GM12891 (cell line): ENCODE results near the gene TSPAN9.

Experiments
- DNase-seq: peaks from one replicate; pipeline ENCODE4 v3.0.0; 2011; ENCODE audit warnings: low spot score; ENCODE audit not compliant: insufficient read length
- FAIRE-seq: peaks from 2 replicates; lab custom pipeline; 2011; peaks lifted over from hg19 to GRCh38; lab: Jason Lieb, UNC
- PAX5 ChIP-seq: IDR thresholded peaks from 2 replicates; pipeline ENCODE4 v1.6.1; 2011; ENCODE audit warnings: low read length, moderate library complexity, mild to moderate bottlenecking; ENCODE audit not compliant: insufficient read depth, severe bottlenecking
- POLR2A ChIP-seq: IDR thresholded peaks from 2 replicates; pipeline ENCODE4 v1.6.1; 2011; ENCODE audit warnings: low read depth, low read length, control low read depth
- POLR2AphosphoS5 ChIP-seq: IDR thresholded peaks from 2 replicates; pipeline ENCODE4 v1.6.1; 2011; ENCODE audit warnings: low read depth, low read length, control low read depth
- POU2F2 ChIP-seq: IDR thresholded peaks from 2 replicates; pipeline ENCODE4 v1.6.1; 2011; ENCODE audit warnings: low read depth, mild to moderate bottlenecking, control low read depth, low read length, moderate library complexity
- SPI1 ChIP-seq: IDR thresholded peaks from 2 replicates; pipeline ENCODE4 v1.6.1; 2011; ENCODE audit warnings: low read depth, low read length, control low read depth
- TAF1 ChIP-seq: IDR thresholded peaks from 2 replicates; pipeline ENCODE4 v1.6.1; 2011; ENCODE audit warnings: low read depth, low read length, control low read depth

The TSPAN9 gene

DNA sequence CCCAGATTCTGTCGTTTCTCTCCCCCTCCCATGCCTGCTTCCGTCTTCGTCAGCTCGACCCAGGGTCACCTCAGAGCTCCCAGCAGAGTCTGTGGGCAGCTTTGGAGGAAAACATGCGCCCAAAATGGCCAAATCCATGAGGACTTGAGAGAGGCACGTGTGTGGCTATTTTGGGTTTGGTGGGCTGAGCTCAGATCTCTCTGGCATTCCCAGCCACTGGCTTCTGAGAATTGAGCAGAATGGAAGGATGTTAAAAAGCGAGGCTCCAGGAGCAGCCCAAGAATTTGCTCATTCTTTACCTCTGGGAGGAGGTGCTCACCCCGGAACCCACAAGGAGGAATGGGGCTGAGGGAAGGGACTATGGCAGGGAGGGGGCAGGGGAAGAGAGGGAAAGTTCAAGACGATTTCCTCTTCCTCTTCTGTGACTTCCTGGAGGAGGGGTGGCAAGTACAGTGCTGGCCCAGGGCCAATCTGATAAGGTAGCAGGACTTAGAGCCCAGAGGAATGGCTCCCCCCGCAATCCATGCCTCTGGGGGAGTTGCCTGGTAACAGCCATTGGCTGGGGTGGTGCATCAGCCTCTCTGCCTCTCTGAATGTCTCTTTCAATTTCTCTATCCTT, 20.1 kb downstream of the TSPAN9 start:
- FAIRE-seq (no peak), DNase-seq (no peak)
- TF ChIP-seq POU2F2: no peak
- TF ChIP-seq POLR2AphosphoS5: no peak
- TF ChIP-seq POLR2A: no peak
- TF ChIP-seq TAF1: no peak
- no peak for TF ChIP-seq SPI1
- TF ChIP-seq PAX5: no peak

- peak; percentile 78 for FAIRE-seq
- no peak for TF ChIP-seq POLR2A
- no peak for TF ChIP-seq SPI1
- TF ChIP-seq POU2F2: no peak
- TF ChIP-seq TAF1: no peak
- TF ChIP-seq POLR2AphosphoS5: no peak
- no peak for TF ChIP-seq PAX5
- no peak for DNase-seq
Measured at GRCh38 chr12:3097836-3098235, 20.7 kb downstream of the TSPAN9 start.

DNA sequence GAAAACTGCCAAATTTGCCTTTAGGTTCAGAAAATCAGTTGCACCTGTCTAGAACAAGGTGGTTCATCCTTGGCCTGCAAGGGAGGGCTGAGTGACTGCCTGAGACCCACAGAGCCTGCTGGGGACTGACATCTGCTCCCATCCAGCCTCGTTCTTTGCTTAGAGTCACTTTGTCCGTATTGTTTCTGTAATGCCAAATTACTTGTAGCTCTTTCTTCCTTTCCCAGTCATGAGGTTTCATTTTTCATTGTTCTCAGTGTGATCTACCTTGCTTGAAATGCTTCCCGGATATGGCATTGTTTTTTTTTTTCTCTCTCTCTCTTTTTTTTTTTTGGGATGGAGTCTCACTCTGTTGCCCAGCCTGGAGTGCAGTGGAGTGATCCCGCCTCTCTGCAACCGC, 21.3 kb downstream of the TSPAN9 start:
- FAIRE-seq (no peak), DNase-seq (no peak)
- TF ChIP-seq POU2F2 (no peak), POLR2AphosphoS5 (no peak), TAF1 (no peak), POLR2A (no peak), SPI1 (no peak), PAX5 (no peak)

GRCh38 chr12:3099146-3099545, 22.0 kb downstream of the TSPAN9 start:
- DNase-seq: no peak
- no peak for FAIRE-seq
- TF ChIP-seq POU2F2 (no peak), SPI1 (no peak)

- TF ChIP-seq POLR2AphosphoS5 (no peak), TAF1 (no peak), POU2F2 (no peak), POLR2A (no peak), SPI1 (no peak), PAX5 (no peak)
- DNase-seq (no peak), FAIRE-seq (no peak)
Measured at GRCh38 chr12:3101309-3102024, 24.3 kb downstream of the TSPAN9 start.

- FAIRE-seq: no peak
- TF ChIP-seq POLR2A (no peak), SPI1 (no peak), POLR2AphosphoS5 (no peak), PAX5 (no peak), POU2F2 (no peak), TAF1 (no peak)
Measured at GRCh38 chr12:3102771-3103410, 25.7 kb downstream of the TSPAN9 start.

DNA sequence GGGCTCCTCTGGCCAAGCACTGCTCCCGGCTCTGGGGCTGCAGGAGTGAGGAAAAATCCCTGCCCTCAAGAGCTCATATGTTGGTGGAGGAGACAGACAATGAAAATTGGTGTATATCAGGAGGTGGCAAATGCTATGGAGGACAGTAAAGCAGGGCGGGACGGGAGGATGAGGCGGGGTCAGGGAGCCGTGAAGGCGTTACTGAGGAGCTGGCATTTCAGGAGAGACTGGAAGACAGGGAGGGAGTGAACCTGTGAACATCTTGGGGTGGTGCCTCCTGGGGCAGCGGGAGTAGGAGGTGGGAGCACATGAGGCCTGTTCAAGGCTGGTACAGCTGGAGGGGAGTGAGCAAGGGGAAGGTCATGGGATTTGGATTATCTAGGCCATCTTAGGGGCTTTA, 26.6 kb downstream of the TSPAN9 start:
- DNase-seq (no peak), FAIRE-seq (no peak)
- TF ChIP-seq SPI1 (no peak), POU2F2 (no peak), TAF1 (no peak), POLR2A (no peak), POLR2AphosphoS5 (no peak), PAX5 (no peak)

More at GRCh38 chr12:3102771-3103410, 25.7 kb downstream of the TSPAN9 start:
- no peak for DNase-seq

DNA sequence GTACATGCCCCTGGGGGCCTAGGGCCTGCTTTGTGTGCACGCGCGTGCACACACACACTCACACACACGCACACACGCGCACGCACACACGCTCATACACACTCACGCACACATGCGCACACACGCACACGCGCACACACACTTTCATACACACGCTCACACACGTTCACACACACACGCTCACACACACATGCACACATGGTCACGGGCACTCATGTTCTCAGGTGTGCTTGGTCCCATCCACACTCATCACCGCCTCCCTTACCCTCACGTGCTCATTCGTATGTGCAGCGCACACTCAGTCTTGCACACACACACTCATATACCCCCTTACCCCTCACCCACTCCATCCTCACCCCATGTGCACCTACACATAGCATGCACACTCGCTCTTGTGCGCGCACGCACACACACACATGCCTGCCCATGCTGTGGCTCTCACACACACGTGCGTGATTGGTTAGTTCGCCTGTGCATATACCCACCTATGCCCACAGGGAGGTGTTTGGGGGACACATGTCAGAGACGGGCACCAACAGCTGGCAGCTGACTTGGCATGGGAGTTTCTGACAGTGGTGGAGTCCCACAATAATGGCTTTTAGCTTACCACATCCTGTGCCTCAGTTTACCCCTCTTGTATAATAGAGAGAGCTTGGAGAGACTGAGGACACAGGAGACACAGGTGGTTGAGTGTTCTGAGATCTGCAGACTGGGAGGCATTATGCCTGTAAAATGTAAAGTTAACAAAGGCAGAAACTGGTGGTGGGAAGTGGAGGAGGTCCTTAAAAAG, 28.7 kb downstream of the TSPAN9 start:
- FAIRE-seq: no peak
- no peak for DNase-seq
- no peak for TF ChIP-seq POU2F2
- no peak for TF ChIP-seq SPI1
- TF ChIP-seq PAX5: no peak
- no peak for TF ChIP-seq POLR2A
- TF ChIP-seq TAF1: no peak

- TF ChIP-seq PAX5 (no peak), POLR2AphosphoS5 (no peak), TAF1 (no peak), POU2F2 (no peak), SPI1 (no peak), POLR2A (no peak)
- FAIRE-seq (no peak), DNase-seq (no peak)
Measured at GRCh38 chr12:3106579-3106978, 29.4 kb downstream of the TSPAN9 start.

DNA sequence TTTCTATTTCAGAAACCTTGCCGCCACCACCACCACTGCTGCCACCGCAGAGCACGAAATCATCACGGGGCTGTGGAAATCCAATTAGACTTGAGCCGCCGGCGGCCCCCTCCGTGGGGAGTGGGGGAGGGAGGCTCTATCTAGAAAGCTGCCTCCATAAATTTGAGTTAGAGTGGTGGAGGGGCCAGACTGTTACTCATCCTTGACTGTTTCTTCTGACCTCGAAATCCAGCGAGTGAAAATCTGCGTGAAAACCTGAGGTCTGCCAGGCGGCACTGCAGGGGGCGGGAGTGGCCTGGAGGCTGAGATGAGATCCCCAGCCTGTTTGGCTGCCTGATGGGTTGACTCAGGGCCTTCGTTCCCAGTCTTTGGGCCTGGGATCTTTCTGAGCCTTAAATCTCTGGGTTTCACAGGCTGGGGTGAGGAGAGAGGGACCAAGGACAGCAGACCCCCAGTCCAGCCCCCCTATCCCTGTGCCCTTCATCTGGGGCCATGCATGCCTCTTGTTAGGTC, 29.9 kb downstream of the TSPAN9 start:
- DNase-seq (no peak), FAIRE-seq (no peak)
- TF ChIP-seq POLR2A: no peak
- no peak for TF ChIP-seq POU2F2
- TF ChIP-seq POLR2AphosphoS5: no peak
- TF ChIP-seq TAF1: no peak
- TF ChIP-seq PAX5: no peak
- no peak for TF ChIP-seq SPI1
